CD4-positive, alpha-beta memory T cell (primary cell): ENCODE measurements around the gene SLC37A3. TPM values are rescaled to one million over a fixed set of nuclear protein-coding genes. Genes with fewer than 3 reads are reported as not detected.
A peak's percentile ranks its signal among the peaks of the same experiment; 100 is the strongest.
"Not testable (repeated sequence)": the region's sequence is repeated elsewhere in the genome, so short reads cannot be mapped to it uniquely, and the experiment has no call there.

Experiments
- CTCF ChIA-PET: fragments of 350-600 bp; sonication (Branson Sonifier 250); formaldehyde crosslinking; loops from one replicate; lab custom pipeline; 2021; ENCODE audit warnings: inconsistent platforms; ENCODE audit not compliant: partially characterized antibody; lab: Charles Lee
- POLR2A ChIA-PET: fragments of 350-600 bp; sonication (Branson Sonifier 250); formaldehyde crosslinking; loops from one replicate; lab custom pipeline; 2021; ENCODE audit not compliant: partially characterized antibody; lab: Charles Lee
- DNase-seq, 5 donors: peaks; one replicate each; pipeline versions ENCODE4 v3.0.0 to v3.0.0-alpha.2; 2020 to 2022; ENCODE audit warnings: mixed read lengths in 1 of 5
- H3K27ac ChIP-seq: one replicate; pipeline ENCODE4 v1.7.0; 2013; ENCODE audit warnings: low read depth, low read length
- H3K27me3 ChIP-seq: 2 replicates; pipeline ENCODE4 v1.7.0; 2013; ENCODE audit warnings: mild to moderate bottlenecking, low read length, moderate library complexity; ENCODE audit not compliant: insufficient read depth
- H3K36me3 ChIP-seq: 2 replicates; pipeline ENCODE4 v1.7.0; 2013; ENCODE audit warnings: mild to moderate bottlenecking, low read length, moderate library complexity; ENCODE audit not compliant: insufficient read depth
- H3K4me1 ChIP-seq: 2 replicates; pipeline ENCODE4 v1.7.0; 2013; ENCODE audit warnings: mild to moderate bottlenecking, low read length, moderate library complexity; ENCODE audit not compliant: insufficient read depth
- H3K4me3 ChIP-seq, 2 donors: one replicate each; pipeline ENCODE4 v1.7.0; 2013; ENCODE audit warnings: low read length in 2 of 2, mild to moderate bottlenecking in 1 of 2
- H3K9me3 ChIP-seq, 2 donors: one replicate each; pipeline ENCODE4 v1.7.0; 2013; ENCODE audit warnings: low read length in 2 of 2, control low read depth in 1 of 2; ENCODE audit not compliant: control insufficient read depth in 1 of 2
- H3K27ac Mint-ChIP-seq, 7 donors: one replicate each; pipeline ENCODE4 v1.8.0; 2020 to 2021; ENCODE audit warnings: mixed read lengths in 7 of 7, mild to moderate bottlenecking in 6 of 7, inconsistent platforms in 3 of 7, moderate library complexity in 3 of 7
- H3K27me3 Mint-ChIP-seq, 2 donors: one replicate each; pipeline ENCODE4 v1.8.0; 2020 to 2021; ENCODE audit warnings: mixed read lengths in 2 of 2
- H3K36me3 Mint-ChIP-seq, 2 donors: one replicate each; pipeline ENCODE4 v1.8.0; 2020 to 2021; ENCODE audit warnings: mixed read lengths in 2 of 2, inconsistent platforms in 1 of 2, mild to moderate bottlenecking in 1 of 2
- H3K4me1 Mint-ChIP-seq, 4 donors: one replicate each; pipeline ENCODE4 v1.8.0; 2020 to 2021; ENCODE audit warnings: mixed read lengths in 4 of 4, mild to moderate bottlenecking in 1 of 4
- H3K4me3 Mint-ChIP-seq, 8 donors: one replicate each; pipeline ENCODE4 v1.8.0; 2020 to 2021; ENCODE audit warnings: mixed read lengths in 8 of 8, mild to moderate bottlenecking in 7 of 8, moderate library complexity in 6 of 8, inconsistent platforms in 3 of 8
- H3K9me3 Mint-ChIP-seq, 8 donors: one replicate each; pipeline ENCODE4 v1.8.0; 2020 to 2021; ENCODE audit warnings: mixed read lengths in 8 of 8, mild to moderate bottlenecking in 5 of 8, inconsistent platforms in 3 of 8, moderate library complexity in 1 of 8
- intact Hi-C: fragments of 100-400 bp; cut with micrococcal nuclease; formaldehyde crosslinking; loops from one replicate; pipeline ENCODE4 v1.15.1; 2023
- polyA plus RNA-seq, 2 donors: library from polyadenylated mRNA; unstranded; fragments of 300-500 nt; fragmentation: Illumina TruSeq; gene quantifications; one replicate each; pipeline ENCODE4 v1.2.3, GENCODE V29; 2021
- total RNA-seq, 2 experiments: library from RNA; stranded (reverse); gene quantifications; one replicate each; pipeline ENCODE4 v1.2.3, GENCODE V29; 2021

The SLC37A3 gene
- total and polyA plus RNA-seq, 4 experiments from 2014 or later, result 15.0 to 42.5 (median 28.3) TPM

DNA sequence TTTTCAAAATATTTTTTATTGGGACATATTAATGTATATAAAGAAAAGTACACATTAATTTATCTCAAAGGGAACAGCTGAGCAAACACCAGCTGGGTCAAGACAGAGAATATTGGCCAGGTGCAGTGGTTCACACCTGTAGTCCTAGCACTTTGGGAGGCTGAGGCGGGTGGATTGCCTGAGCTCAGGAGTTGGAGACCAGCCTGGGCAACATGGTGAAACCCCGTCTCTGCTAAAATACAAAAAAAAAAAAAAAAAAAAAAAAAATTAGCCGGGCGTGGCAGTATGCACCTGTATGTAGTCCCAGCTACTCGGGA lies 19.8 kb upstream of the SLC37A3 start:
- H3K9me3 ChIP-seq, H3K4me1 Mint-ChIP-seq, H3K27ac Mint-ChIP-seq, H3K4me3 ChIP-seq, H3K27me3 ChIP-seq, H3K9me3 Mint-ChIP-seq, H3K27ac ChIP-seq, H3K4me1 ChIP-seq, H3K27me3 Mint-ChIP-seq, H3K4me3 Mint-ChIP-seq, DNase-seq, H3K36me3 ChIP-seq, intact Hi-C loops: not testable (repeated sequence)
- peaks cover 16 to 26% of the 10 kb centered on the region in 2 donors for H3K36me3 Mint-ChIP-seq
- CTCF ChIA-PET, result interaction anchor here (1.6 kb wide), 1 partner anchor 22 kb away, joined by 5 read pairs; no protein-coding TSS in a partner anchor
- POLR2A ChIA-PET, result interaction anchor here (0.9 kb wide), 1 partner anchor 14 kb away, joined by 3 read pairs; the partner anchor contains the start of gene RAB19

DNA sequence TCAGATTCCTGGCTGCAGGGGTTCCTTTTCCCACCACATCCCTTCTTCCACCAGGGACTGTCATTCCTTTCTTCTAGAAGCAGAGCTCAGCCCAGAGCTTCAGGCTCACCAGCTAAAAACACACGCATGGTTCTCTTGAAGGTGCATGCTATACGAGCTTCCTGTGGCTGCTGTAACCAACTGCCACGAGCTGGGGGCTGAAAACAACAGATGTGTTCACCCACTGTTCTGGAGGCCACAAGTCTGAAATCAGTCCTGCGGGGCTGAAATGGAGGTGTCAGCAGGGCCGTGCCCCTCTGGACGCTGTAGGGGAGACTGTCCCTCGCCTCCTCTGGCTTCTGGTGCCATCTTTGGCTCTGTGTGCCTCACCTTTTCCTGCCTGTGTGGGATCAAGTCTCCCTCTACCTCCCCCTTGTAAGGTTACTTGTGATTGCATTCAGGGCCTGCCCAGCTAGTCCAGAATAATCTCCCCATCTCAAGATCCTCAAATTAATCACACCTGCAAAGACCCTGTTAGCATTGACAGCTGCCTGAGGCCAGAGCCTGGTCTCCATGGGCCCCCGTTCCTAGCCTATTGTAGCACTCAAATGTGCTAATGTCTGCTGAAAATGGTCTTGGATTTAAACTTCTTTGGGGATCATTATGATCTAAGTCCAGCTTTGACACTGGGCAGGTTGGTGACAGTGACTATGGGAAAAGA lies 19.3 kb upstream of the SLC37A3 start:
- Histone ChIP-seq H3K4me3 (no peak overlapping the region), H3K4me1 (no peaks in the 10 kb centered on the region), H3K9me3 (no peaks in the 10 kb centered on the region), H3K36me3 (no peaks in the 10 kb centered on the region), H3K27me3 (no peaks in the 10 kb centered on the region), H3K27ac (no peak overlapping the region)
- no peaks in the 10 kb centered on the region for H3K4me1 Mint-ChIP-seq
- H3K27me3 Mint-ChIP-seq, result no peaks in the 10 kb centered on the region
- ChIA-PET POLR2A (interaction anchor here (0.9 kb wide), 1 partner anchor 14 kb away, joined by 3 read pairs; the partner anchor contains the start of gene RAB19), CTCF (interaction anchor here (1.6 kb wide), 1 partner anchor 23 kb away, joined by 5 read pairs; no protein-coding TSS in a partner anchor)
- DNase-seq, result no peak
- intact Hi-C loops, result no loop called here
- peaks cover 0 to 2% (median 0%) of the 10 kb centered on the region in 8 donors for H3K9me3 Mint-ChIP-seq
- H3K36me3 Mint-ChIP-seq, result peaks cover 18 to 28% of the 10 kb centered on the region in 2 donors
- H3K4me3 Mint-ChIP-seq, result no peak overlapping the region
- H3K27ac Mint-ChIP-seq, result peak overlapping the region in 1 of 7 donors; percentile 10

DNA sequence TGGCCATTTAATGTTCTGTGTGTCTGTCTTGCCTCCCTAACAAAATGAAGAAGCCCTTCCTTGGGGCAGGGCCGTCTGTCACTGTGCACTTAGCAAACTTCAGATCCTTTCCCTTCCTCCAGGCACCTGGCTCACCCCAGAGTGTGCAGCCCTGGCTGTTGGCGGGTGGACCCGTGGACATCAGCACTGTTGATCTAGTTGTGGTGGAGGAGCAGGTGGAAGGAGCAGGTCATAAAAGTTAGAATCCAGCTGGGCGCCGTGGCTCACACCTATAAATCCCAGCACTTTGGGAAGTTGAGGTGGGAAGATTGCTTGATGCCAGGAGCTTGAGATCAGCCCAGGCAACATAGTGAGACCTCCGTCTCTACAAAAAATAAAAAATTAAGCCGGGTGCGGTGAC lies 18.2 kb upstream of the SLC37A3 start:
- Histone ChIP-seq H3K27ac (no peak overlapping the region), H3K36me3 (no peaks in the 10 kb centered on the region), H3K4me3 (no peak overlapping the region), H3K9me3 (no peaks in the 10 kb centered on the region), H3K27me3 (no peaks in the 10 kb centered on the region), H3K4me1 (no peaks in the 10 kb centered on the region)
- DNase-seq, result no peak
- Mint-ChIP-seq H3K9me3 (peaks cover 0 to 2% (median 0%) of the 10 kb centered on the region in 8 donors), H3K27ac (no peak overlapping the region), H3K4me1 (no peaks in the 10 kb centered on the region), H3K4me3 (no peak overlapping the region), H3K36me3 (peaks cover 22 to 33% of the 10 kb centered on the region in 2 donors), H3K27me3 (no peaks in the 10 kb centered on the region)
- ChIA-PET POLR2A (no interaction called here), CTCF (no interaction called here)
- intact Hi-C loops, result no loop called here

DNA sequence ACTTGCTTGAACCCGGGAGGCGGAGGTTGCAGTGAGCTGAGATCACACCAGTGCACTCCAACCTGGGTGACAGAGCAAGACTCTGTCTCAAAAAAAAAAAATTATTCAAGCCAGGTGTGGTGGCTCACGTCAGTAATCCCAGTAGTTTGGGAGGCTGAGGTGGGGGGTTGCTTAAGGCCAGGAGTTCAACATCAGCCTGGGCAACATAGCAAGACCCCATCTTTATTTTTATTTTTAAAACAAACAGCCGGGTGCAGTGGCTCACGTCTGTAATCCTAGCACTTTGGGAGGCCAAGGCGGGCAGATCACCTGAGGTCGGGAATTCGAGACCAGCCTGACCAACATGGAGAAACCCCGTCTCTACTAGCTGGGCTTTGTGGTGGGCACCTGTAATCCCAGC lies 17.5 kb upstream of the SLC37A3 start:
- intact Hi-C loops, H3K36me3 ChIP-seq, H3K9me3 ChIP-seq, POLR2A ChIA-PET, H3K27me3 ChIP-seq, DNase-seq, CTCF ChIA-PET, H3K4me3 Mint-ChIP-seq, H3K9me3 Mint-ChIP-seq, H3K27ac ChIP-seq, H3K4me1 Mint-ChIP-seq, H3K4me1 ChIP-seq, H3K4me3 ChIP-seq, H3K27ac Mint-ChIP-seq, H3K27me3 Mint-ChIP-seq: not testable (repeated sequence)
- peaks cover 22 to 39% of the 10 kb centered on the region in 2 donors for H3K36me3 Mint-ChIP-seq

DNA sequence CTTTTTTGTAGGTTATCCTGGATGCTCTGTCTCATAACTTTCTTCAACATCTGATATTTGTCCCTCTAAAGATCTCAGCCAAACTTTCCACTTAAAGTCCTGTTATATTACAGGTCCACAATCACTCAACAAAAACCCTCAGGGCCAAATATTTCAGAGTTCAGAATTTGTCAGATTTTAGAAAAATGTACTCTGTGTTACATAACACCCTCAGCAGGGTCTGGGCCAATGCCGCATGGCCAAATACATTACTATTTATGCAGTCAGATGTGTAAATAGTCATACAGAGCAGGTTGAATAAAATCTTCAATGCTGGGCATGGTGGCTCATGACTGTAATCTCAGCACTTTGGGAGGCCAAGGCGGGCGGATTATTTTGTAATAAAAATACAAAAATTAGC lies 17.0 kb upstream of the SLC37A3 start:
- H3K27ac ChIP-seq, result no peak overlapping the region
- no peaks in the 10 kb centered on the region for H3K4me1 ChIP-seq
- no peaks in the 10 kb centered on the region for H3K9me3 Mint-ChIP-seq
- DNase-seq, result no peak
- no peaks in the 10 kb centered on the region for H3K9me3 ChIP-seq
- H3K27me3 ChIP-seq, result no peaks in the 10 kb centered on the region
- ChIA-PET POLR2A (no interaction called here), CTCF (no interaction called here)
- H3K4me1 Mint-ChIP-seq, result no peaks in the 10 kb centered on the region
- no peaks in the 10 kb centered on the region for H3K36me3 ChIP-seq
- H3K36me3 Mint-ChIP-seq, result peaks cover 22 to 41% of the 10 kb centered on the region in 2 donors
- no peak overlapping the region for H3K27ac Mint-ChIP-seq
- H3K4me3 Mint-ChIP-seq, result no peak overlapping the region
- H3K27me3 Mint-ChIP-seq, result no peaks in the 10 kb centered on the region
- no peak overlapping the region for H3K4me3 ChIP-seq
- intact Hi-C loops, result no loop called here

DNA sequence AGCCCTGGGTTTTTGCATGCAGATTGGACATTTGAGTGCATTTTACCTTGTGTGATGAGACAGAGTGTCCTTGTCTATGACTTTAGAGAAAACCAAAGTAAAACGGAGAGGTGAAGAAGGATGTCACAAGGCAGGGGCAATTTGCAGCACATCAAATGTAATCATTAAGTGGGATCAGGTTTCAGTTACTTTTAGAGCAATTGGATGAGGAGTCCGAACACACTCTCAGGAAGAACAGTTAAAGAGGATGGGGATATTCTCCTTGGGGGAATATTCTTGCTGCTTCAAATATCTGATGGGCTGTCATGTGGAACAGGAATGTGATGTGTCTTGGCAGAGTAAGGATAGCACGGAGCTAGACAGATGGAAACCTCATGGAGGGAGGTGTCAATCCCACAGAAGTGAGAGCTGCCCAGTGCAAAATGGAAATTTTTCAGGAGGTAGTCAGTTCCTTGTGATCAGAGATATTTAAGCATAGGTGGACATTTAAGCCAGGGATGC lies 6.3 kb upstream of the SLC37A3 start:
- no peaks in the 10 kb centered on the region for H3K27me3 Mint-ChIP-seq
- H3K4me1 Mint-ChIP-seq, result peaks cover 13 to 22% (median 17%) of the 10 kb centered on the region in 4 donors
- no peaks in the 10 kb centered on the region for H3K9me3 Mint-ChIP-seq
- peak overlapping the region; percentile 89 to 99 (median 96) for H3K27ac Mint-ChIP-seq
- CTCF ChIA-PET, result no interaction called here
- peaks cover 6 to 10% of the 10 kb centered on the region in 2 donors for H3K36me3 Mint-ChIP-seq
- Histone ChIP-seq H3K36me3 (no peaks in the 10 kb centered on the region), H3K9me3 (no peaks in the 10 kb centered on the region), H3K4me3 (peak overlapping the region; percentile 74 to 92), H3K27me3 (no peaks in the 10 kb centered on the region), H3K4me1 (peaks cover 8% of the 10 kb centered on the region), H3K27ac (peak overlapping the region; percentile 63)
- POLR2A ChIA-PET, result interaction anchor here (1.4 kb wide), 3 partner anchors 28 to 227 kb away, joined by 3 to 8 read pairs (median 5); partner anchors contain the start of gene MKRN1
- peak overlapping the region; percentile 94 to 99 (median 98) for H3K4me3 Mint-ChIP-seq
- DNase-seq, result no peak
- intact Hi-C loops, result loop anchor here (2.0 to 10.0 kb wide), 2 partner anchors 74 to 610 kb away; partner anchors contain the start of genes MKRN1 and MRPS33

DNA sequence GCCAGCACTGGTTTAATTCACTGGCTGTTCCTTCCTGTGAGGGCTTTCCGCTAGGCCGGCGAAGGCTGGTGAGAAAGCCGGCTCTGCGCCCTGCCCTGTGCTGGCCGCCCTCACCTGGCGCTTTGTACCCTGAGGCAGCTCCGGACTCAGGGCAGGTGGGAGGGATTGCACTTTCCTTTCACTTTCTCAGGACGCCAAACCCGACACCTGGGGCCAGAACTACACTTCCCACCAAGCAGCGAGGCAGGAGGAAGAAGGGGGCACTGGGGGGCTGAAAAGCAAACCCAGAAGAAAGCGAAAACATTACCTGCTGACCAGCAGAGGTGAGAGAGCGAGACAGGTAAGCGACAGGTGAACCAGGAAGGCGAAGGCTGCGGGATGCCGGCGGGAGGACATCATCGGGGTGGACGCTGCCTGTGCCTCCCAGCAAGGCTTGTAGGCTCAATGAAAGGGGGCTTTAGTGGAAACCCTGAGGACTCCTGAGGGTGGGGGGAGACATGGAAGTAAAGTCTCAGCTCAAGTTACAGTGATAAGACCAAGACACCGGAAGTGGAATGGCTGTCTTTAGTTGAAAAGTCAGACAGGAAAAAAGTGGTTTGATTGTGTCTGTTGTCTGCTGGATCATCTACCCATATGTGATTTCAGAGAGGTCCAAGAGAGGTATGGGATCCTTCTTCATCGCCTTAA lies 5.7 kb upstream of the SLC37A3 start, which contains the start of gene RAB19:
TSS of gene RAB19 (plus strand) at position 181 of the 687 bp plus-strand sequence. CDS start 3,589 bp downstream, outside the sequence.
- Histone ChIP-seq H3K9me3 (no peaks in the 10 kb centered on the region), H3K4me3 (peak within 1 kb of the TSS; percentile 74 to 92), H3K4me1 (peaks cover 8% of the 10 kb centered on the region), H3K36me3 (no peaks in the 10 kb centered on the region), H3K27me3 (no peaks in the 10 kb centered on the region), H3K27ac (peak within 1 kb of the TSS; percentile 63)
- H3K27ac Mint-ChIP-seq, result peak within 1 kb of the TSS; percentile 89 to 99 (median 96)
- ChIA-PET CTCF (no interaction called here), POLR2A (interaction anchor here (0.6 to 1.4 kb wide), 5 partner anchors 14 to 227 kb away, joined by 3 to 8 read pairs (median 4); partner anchors contain the start of gene MKRN1)
- H3K9me3 Mint-ChIP-seq, result no peaks in the 10 kb centered on the region
- DNase-seq, result peak; percentile 42 to 52 (median 50)
- H3K4me3 Mint-ChIP-seq, result peak within 1 kb of the TSS; percentile 94 to 99 (median 98)
- no peaks in the 10 kb centered on the region for H3K27me3 Mint-ChIP-seq
- peaks cover 13 to 22% (median 18%) of the 10 kb centered on the region in 4 donors for H3K4me1 Mint-ChIP-seq
- intact Hi-C loops, result loop anchor here (2.0 to 10.0 kb wide), 2 partner anchors 75 to 611 kb away; partner anchors contain the start of genes MKRN1 and MRPS33
- peaks cover 6 to 10% of the 10 kb centered on the region in 2 donors for H3K36me3 Mint-ChIP-seq
